HG03280 (cell line): ENCODE data around the gene MRTFA.
"Not testable (repeated sequence)": the region's sequence is repeated elsewhere in the genome, so short reads cannot be mapped to it uniquely, and the experiment has no call there.

Source experiments
- ATAC-seq: cut with Tn5 transposase; IDR thresholded peaks from one replicate; pipeline ENCODE4 v1.9.1; 2021; ENCODE audit warnings: mild to moderate bottlenecking, moderate library complexity; ENCODE audit not compliant: unreplicated experiment

Gene MRTFA

GRCh38 chr22:40628354-40629042 lies 8.0 kb downstream of the MRTFA start:
- no peak for ATAC-seq

GRCh38 chr22:40627612-40628011 lies 8.9 kb downstream of the MRTFA start:
- ATAC-seq = no peak

- no peak for ATAC-seq
These were observed 9.7 kb downstream of the MRTFA start for GRCh38 chr22:40626851-40627250.

- ATAC-seq = not testable (repeated sequence)
These were observed 10.7 kb downstream of the MRTFA start for GRCh38 chr22:40625794-40626193.

- not testable (repeated sequence) for ATAC-seq
These were observed 11.2 kb downstream of the MRTFA start for GRCh38 chr22:40625281-40625680.

GRCh38 chr22:40624770-40625169 lies 11.7 kb downstream of the MRTFA start:
- no peak for ATAC-seq

- ATAC-seq = no peak
These were observed 15.0 kb downstream of the MRTFA start for GRCh38 chr22:40621309-40622151.

- ATAC-seq = no peak
These were observed 16.0 kb downstream of the MRTFA start for GRCh38 chr22:40620464-40621046.

GRCh38 chr22:40618400-40618799 lies 18.1 kb downstream of the MRTFA start:
- ATAC-seq = no peak

GRCh38 chr22:40616578-40616977 lies 19.9 kb downstream of the MRTFA start:
- ATAC-seq = no peak

- ATAC-seq = no peak
These were observed 23.5 kb downstream of the MRTFA start for GRCh38 chr22:40613067-40613466.

- no peak for ATAC-seq
These were observed 24.2 kb downstream of the MRTFA start for GRCh38 chr22:40612291-40612751.

GRCh38 chr22:40611606-40612005 lies 24.9 kb downstream of the MRTFA start:
- ATAC-seq = no peak

- ATAC-seq = no peak
These were observed 26.1 kb downstream of the MRTFA start for GRCh38 chr22:40610329-40610850.

- no peak for ATAC-seq
These were observed 27.3 kb downstream of the MRTFA start for GRCh38 chr22:40609216-40609615.

GRCh38 chr22:40607506-40607905 lies 29.0 kb downstream of the MRTFA start:
- no peak for ATAC-seq

GRCh38 chr22:40606306-40606705 lies 30.2 kb downstream of the MRTFA start:
- no peak for ATAC-seq

GRCh38 chr22:40605761-40606160 lies 30.8 kb downstream of the MRTFA start:
- ATAC-seq = no peak

- ATAC-seq = no peak
These were observed 33.4 kb downstream of the MRTFA start for GRCh38 chr22:40603088-40603605.

GRCh38 chr22:40602231-40602630 lies 34.3 kb downstream of the MRTFA start:
- ATAC-seq = no peak

GRCh38 chr22:40599731-40600130 lies 36.8 kb downstream of the MRTFA start:
- ATAC-seq = no peak
